ENCODE data around the gene TUT4.

TUT4 gene

DNA sequence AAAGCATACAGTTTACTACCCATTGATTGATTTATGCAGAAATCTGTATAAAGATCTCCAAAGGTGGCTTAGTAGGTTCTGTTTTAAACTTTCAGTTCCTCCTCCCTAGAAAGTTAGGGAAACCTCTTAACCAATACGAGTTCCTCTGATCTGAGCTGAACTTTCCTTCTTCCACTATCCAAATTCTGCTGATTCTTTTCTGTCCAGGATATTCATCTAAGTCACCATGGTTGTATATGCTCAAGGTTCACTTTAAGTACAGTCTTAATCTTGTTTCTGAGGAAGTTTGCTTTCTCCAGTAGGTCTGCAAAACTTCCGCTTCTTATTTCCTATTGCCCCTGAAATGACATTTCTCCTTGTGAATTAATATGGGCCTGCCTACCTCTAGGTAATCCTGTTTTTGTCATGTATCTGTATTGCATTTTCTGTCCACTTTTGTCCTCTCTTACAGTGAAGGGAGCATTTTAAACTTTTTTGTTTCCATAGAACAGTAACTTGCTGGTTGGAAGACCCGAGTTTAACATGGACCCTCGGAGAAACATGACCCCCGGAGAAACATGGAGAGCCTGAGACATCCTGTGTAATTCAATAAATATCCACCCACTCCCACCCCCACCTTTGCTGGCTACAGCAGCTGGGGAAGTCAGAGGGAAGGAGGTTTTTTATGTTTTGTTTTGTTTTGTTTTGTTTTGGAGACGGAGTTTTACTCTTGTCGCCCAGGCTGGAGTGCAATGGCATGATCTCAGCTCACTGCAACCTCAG is 16.7 kb upstream of the TUT4 start:
- DNase-seq: no peak

DNA sequence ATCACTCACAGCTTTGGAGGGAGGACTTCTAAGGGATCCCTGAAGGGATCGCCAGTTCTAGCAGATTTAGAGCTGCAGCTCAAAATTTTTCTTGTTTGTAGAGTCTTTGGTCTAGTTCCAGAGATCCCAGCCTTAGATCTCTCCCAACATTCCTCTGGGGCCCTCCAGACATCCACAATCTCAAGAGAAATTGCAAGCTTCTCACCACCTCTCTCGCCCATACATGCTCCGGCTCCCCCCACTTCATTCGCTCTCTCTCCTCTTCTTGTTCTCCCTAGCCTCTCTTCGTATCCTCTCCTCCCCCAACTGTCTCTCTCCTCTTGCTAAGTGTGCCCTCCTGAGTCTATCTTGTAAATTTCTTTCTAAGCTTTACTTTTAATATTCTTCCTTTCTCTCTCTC is 15.1 kb upstream of the TUT4 start:
- no peak for DNase-seq

DNA sequence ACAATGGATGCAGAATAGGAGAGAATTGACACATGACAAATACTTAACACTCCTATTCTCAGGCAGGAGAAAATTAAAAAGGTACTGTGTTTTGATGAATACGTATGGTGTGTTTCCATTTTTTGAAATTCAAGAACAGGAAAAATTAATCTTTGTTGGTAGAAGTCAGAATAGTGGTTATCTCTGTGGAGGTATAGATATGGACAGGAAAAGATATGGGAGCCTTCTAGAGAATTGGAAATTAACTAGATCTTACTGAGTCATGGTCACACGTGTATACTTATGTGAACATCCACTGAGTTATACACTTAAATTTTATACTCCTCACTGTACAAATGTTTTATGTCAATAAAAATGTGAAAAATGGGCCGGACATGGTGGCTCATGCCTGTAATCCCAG is 9.9 kb upstream of the TUT4 start:
- no peak for DNase-seq

DNA sequence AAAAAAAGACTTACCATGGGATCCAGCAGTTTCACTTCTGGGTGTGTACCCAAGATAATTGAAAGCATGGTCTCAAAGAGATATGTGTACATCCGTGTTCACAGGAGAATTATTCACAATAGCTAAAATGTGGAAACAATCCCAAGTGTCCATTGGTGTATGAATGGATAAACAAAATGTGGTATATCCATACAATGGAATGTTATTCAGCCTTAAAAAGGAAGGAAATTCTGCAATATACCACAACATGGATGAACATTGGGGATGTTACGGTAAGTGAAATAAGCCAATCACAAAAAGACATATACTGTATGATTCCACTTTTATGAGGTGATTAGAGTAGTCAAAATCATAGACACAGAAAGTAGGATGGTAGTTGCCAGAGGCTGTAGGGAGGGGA is 7.0 kb upstream of the TUT4 start:
- DNase-seq: no peak

DNA sequence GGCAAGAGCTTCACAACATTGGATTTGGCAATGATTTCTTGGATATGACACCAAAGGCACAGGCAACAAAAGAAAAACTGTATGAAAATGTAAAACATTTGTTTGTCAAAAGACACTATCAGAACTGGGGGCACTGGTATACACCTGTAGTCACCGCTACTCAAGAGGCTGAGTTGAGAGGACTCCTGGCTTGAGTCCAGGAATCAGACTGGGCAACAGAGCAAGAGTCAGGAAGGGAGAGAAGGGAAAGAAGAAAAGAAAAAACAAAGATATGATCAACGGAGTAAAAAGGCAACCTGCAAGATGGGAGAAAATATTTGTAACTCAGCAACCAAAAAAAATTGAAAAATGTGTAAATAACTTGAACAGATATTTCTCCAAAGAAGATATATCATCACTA is 6.0 kb upstream of the TUT4 start:
- DNase-seq: no peak

DNA sequence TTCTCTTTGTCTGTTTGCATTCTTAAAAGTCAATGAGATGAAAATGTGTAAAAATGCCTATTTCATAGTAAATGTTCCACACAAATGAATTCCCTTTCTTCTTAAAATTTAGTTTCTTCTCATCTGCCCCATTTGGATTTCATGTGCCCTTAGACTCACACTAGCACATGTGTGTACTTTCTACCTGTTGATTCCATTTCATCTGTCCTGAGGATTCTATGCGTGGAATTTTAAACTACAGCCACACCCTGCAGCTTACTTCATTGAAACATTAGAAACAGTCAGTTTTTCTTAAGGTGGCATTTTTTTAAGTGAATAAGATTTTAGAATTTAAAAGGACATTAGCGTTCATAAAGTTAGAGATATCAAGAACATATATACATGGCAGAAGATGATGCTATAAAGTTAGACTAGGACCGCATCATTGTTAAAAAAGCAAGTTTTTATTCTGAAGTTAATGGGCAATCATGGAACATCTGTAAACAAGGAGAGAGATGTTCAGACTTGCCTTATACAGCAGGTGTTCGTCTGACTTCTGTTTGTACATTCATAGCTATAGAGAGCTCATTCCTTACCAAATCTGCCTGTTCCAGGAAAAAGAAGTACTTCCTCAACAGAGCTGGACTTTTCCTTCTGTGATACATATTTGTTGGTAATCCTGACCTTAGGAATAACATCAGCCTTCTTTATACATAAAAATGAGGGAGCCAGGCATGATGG is 3.9 kb upstream of the TUT4 start:
- DNase-seq: no peak

DNA sequence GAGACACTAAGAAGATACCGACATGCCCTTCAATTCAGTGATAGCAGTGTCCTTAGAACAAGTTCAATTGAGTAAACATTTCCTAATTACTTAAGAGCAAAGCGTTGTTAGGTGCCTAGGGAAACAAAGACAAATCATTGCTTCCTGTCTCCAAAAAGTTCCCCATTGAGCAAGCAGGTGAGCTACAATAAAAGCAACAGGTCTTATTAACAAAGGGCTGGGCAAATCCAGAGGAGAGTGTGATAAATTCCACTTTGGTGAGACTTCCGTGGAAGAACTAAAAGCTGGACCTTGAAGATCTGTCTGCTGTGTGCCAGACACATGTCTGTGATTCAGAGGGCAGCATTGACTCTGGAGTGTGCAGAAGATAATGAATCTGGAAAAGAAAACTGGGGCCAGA is 1.9 kb upstream of the TUT4 start:
- DNase-seq: no peak

DNA sequence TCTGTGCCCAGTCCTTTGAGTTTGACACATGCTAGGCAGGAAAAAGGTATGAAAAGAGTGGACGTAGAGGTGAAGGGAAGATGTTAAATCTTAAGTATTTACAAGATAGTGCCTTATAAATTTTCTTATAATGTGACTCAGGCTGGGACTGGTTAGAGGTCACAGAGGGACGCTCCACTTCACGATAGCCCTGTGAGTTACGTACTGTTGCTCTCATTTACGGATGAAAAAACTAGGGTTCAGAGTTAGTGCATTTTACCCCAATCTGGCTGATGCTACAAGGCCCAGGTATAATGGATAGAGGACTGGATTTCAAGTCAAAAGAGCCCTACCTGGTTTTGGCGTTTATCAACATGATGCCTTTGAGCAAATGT is 1.4 kb upstream of the TUT4 start:
- no peak for DNase-seq

DNA sequence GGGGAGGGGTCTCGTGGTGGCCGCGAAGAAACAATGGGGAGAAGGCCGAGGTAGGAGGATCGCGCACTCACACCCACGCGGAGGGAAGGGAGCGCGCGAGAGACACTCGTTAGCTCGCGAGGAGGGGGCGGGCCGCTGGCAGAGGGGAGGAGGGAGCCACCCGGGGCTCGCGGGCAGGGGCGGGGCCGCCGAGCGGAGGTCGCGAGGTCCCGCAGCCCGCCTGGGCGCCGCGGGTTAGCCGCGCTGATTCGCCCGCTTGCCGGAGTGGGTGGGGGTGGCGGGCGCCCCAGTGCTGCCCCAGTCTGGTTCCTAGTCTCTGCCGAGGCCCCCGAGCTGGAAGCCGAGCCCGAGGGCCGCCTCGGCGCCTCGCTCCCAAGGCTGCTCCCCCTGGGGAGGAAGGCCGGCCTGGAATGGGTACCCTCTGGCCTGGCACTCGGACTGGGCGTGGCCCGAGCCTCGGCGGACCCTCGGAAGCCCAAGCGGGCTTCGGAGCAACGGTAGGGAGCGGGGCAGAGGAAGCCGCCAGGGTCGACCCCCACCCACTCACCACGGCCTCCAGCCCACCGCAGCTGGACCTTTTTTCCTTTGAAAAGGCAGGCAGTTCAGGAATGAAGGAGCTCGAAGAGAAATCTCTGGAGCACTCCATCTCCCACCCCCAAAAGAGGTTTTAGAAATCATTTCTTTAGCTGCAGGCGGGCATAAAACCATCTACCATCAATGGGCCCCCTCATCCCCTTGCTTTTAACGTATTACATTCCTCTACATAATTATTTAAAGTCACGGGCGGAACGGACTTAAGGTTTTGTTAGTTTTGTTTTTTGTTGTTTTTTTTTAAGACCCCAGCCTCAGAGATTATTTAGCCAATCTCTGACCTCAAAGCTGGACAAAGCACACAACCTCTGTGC is 722 bp upstream of the TUT4 start:
- peak; percentile 86 for DNase-seq

DNA sequence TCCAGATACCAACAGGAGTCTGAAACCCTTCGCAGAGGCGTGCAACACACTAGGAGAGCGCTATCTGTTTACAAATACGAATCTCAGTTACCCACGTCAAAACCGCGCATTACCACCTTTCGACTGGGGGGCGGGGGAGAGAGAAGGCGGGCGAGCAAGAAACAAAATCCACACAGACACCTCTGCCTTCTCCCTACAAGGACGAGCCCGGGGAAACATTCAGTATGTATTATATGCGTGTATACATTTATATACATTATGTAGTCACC is 722 bp downstream of the TUT4 start:
- peak; percentile 61 for DNase-seq

DNA sequence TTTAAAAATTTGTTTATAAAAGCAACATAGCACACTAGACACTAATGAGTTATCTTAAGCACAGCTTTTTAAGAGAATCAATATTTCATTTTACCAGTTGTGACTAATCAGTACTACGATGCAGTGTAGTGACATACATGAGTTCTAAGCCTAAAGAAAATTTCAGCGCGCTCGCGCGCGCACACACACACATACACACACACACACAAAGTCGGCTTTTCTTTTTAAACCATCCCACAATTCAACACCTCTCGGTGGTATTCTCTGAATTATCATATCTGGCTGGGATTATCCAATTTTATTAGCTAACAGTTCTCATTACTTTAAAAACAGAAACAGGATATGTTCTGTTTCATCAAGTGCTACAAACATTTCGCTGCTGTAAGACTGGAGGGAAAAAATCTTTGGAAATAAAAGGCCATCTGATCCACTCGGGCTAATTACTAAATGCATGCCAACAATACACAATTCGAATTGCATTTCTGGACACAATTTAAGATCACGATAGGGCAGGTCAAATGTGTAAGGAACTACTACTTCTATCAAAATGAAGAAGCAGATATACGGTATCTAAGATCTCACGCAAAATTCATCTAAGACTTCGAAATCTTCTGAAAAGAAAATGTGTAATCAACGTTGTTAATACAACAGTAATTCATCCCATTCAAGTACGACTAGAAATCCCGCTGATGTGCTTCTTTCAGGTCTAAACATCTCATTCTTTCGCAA is 1.2 kb downstream of the TUT4 start:
- peak; percentile 18 for DNase-seq

DNA sequence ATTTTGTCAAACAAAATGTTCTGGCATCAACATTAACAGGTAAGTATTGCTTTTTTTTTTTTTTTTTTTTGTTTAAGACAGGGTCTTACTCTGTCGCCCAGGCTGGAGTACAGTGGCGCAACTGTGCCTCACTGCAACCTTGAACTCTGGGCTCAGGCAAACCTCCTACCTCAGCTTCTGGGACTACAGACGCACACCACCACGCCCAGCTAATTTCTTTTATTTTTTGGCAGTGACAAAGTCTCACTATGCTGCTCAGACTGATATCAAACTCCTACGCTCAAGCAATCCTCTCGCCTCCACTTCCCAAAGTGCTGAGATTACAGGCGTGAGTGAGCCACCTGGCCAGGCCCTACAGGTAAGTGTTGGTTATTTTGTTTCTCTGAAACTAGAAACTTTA is 2.4 kb downstream of the TUT4 start:
- DNase-seq: no peak

DNA sequence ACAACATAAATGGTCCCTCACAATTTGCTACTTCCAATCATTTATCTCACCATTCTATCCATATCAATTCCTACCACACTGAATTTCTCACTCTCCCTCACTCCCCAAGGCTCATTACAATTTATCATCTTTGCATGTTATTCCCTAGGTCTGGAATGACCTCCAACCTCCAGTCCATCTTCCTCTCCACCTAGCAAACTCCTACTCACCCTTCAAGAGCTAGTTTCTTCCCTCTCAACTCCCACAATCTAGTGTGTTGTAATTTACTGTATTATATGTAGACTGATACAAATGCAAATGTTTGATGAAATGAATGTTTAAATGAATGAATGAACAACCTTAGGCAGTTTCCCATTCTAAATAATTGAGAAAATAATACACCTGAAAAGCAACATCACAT is 3.6 kb downstream of the TUT4 start:
- no peak for DNase-seq

DNA sequence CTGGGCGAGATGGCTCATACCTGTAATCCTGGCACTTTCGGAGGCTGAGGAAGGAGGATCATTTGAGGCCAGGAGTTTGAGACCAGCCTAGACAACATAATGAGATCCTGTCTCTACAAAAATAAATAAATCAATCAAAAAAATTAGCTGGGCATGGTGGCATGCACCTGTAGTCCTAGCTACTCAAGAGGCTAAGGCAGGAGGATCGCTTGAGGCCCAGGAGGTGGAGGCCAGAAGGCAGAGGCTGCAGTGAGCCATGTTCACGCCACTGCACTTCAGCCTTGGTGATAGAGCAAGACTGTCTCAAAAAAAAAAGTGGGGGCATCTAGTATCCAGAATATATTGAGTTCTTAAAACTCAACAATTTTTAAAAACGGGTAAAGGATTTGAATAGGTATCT is 6.0 kb downstream of the TUT4 start:
- DNase-seq: no peak

DNA sequence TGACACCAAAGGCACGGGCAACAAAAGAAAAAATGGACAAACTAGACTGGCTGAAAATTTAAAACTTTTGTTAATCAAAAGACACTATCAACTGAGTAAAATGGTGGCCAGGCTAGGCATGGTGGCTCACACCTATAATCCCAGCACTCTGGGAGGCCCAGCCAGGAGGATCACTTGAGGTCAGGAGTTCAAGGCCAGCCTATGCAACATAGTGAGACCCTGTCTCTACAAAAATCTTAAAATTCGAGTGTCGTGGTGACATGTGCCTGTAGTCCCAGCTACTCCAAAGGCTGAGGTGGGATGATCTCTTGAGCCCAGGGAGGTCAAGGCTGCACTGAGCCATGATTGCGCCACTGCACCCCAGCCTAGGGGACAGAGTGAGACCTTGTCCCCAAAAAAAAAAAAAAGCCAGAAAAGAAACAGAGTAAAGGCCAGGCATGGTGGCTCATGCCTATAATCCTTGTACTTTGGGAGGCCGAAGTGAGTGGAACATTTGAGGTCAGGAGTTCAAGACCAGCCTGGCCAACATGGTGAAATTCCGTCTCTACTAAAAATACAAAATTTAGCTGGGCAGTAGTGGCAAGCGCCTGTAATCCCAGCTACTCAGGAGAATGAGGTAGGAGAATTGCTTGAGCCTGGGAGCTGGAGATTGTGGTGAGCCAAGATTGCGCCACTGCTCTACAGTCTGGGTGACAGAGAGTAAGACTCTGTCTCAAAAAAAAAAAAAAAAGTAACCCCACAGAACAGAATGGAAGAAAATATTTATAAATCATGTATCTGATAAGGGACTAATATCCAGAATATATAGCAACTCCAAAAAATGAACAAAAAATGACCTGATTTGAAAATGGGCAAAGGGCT is 8.0 kb downstream of the TUT4 start:
- DNase-seq: no peak

DNA sequence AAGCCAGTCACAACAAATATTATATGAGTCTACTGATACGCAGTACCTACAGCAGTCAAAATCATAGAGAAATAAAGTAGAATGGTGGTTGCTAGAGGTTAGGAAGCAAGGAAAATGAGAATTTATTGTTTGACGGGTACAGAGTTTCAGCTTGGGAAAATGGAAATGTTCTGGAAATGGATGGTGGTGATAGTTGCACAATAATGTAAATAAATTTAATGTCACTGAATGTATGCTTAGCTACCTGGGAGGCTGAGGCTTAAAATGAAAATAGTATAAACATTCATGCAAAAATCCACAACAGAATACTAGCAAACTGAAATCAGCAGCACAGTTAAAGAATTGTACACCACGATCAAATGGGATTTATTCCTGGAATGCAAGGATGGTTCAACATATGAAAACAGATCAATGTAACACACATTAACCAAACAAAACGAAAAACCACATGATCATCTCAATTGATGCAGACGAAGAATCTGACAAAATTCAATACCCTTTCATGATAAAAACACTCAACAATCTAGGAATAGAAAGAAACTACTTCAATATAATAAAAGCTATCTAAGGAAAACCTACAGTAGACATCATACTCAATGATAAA is 10.7 kb downstream of the TUT4 start:
- DNase-seq: no peak

DNA sequence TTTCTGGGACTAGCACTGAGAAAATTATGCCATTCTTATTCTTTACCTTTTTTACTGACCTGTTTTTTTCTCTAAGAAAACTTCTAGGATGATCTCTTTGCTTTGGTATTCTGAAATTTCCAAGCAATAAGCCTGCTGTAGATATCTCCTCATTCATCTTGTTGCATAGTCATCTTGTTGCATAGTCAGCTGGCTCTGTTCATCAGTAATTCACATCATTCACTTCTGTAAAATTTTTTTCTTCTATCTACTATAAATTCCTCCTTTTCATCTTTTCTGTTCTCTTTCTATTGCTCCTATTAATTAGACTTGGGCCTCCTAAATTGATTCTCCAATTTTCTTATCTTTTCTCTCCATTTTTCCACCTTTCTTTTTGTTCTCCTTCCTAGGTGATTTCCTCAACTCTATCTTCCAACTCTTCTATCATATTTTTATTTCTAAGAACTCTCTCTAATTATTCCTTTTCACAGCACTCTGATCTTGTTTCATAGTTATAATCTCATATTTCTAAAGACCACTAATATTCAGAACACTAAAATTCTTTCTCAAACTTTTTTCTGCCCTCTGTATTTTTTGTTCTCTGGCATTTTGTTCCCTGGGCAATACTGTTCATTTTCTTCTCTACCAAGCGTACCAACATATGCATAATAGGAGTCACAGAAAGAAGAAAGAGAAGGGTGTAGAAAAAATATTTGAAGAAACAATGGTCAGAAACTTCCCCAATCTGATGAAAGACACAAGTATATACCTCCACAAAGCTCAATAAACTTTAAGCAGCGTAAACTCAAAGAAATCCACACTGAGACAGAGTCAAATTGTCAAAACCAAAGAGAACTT is 17.7 kb downstream of the TUT4 start:
- no peak for DNase-seq

DNA sequence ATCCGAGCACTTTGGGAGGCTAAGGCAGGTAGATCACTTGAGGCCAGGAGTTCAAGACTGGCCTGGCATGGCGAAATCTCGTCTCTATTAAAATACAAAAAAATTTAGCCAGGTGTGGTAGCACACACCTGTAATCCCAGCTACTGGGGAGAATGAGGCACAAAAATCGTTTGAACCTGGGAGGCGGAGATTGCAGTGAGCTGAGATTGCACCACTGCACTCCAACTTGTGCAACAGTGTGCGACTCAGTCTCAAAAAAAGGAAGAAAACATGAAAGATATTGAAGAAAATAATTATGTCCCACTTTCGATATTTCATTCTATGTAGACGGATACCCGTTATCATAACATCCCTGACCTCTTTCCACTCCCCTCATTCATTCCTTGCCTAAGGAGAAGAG is 19.2 kb downstream of the TUT4 start:
- DNase-seq: no peak

DNA sequence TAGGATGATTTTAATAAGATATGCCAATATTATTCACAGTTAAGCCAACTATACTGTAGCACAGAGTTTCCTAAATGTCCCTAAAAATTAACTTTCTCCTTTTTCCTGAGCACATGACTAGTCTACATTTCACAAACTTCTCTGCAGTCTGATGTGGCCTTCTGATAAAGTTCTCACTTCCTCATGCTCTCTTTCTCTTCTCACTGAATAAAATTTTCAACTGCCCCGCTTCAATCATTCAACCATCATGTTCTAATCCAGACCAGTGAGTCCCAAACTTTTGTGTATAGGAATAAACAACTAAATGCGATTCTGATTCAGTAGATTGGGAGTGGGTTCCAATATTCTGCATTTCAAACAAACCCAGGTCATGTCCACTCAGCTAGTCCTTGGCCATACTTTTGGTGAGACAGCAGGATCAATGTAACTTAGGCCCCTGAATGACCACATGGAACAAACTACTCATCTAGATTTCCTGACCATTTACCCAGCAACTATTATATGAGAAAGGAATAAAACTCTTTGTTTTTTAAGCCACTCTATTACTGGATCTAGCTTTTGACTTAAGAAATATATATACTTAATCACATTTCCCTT is 20.1 kb downstream of the TUT4 start:
- DNase-seq: no peak

DNA sequence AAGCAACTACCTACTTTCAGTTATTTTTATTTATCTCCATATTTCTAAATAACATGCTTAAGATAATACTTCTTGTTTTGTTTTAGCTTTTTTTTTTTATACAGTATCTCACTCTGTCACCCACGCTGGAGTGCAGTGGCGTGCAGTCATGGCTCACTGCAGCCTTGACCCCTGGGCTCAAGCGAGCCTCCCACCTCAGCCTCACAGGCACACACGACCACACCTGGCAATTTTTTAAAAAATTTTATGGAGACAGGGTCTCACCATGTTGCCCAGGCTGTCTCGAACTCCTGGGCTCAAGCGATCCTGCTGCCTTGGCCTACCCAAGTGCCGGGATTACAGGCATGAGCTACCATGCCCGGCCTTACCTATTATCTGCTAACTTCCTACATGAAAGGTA is 20.6 kb downstream of the TUT4 start:
- DNase-seq: no peak
